ENCODE measurements around the gene KRTAP2-1.
"Not testable (repeated sequence)": the region's sequence is repeated elsewhere in the genome, so short reads cannot be mapped to it uniquely, and the experiment has no call there.

Gene KRTAP2-1

DNA sequence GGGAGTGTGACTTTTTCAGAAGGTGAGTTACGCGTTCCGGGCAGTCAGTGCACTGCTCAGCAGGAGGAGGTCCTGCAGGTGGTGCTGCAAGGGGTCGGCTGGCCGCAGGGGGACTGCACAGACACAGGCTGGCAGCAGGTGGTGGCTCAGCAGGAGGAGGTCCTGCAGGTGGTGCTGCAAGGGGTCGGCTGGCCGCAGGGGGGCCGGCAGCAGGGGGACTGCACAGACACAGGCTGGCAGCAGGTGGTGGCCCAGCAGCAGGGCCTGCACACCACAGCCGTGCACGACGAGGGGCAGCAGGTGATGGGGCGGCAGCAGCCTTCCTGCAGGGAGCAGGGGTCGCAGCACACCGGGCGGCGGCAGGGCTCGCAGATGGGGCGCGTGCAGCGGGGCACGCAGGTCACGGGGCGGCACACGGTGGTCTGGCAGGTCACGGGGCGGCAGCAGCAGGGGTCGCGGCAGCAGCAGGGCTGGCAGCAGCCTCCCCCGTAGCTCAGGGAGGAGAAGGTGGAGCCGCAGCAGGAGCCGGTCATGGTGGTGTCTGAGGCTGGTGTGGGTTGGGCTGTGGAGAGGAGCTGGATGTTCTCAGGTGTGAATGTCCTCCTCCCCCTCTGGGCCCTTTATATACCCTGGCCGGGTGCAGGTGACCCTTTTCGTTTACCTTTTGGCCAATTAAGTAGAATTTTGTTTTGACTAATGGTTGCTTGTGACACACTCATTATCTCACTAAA is at the start of gene KRTAP2-1:
KRTAP2-1 (minus strand) TSS at position 582 of the 731 bp plus-strand sequence; CDS start at position 533, 49 bp downstream.
- H3K36me3 ChIP-seq (ENCODE audit: control insufficient read depth in 2 of 2, insufficient read depth in 1 of 2, low read length in 2 of 2); H3K4me3 ChIP-seq (ENCODE audit: low read depth, low read length); H3K9me3 ChIP-seq (ENCODE audit: control insufficient read depth, insufficient read depth, low read depth, low read length); H3K4me1 ChIP-seq (ENCODE audit: control insufficient read depth, insufficient read depth, low read length); CTCF ChIA-PET; POLR2A ChIA-PET; H3K27ac ChIP-seq (ENCODE audit: extremely low read depth, low read depth, low read length): not testable (repeated sequence)
- TF ChIP-seq GLIS1 (tag by site-specific recombination; IDR thresholded peaks at IDR 0.05) (peak; percentile 79), ZIC2 (tag by site-specific recombination; IDR thresholded peaks at IDR 0.05) (peak; percentile 94)

GRCh38 chr17:41096055-41096454 is 48.9 kb upstream of the KRTAP2-1 start:
- Histone ChIP-seq H3K36me3 (ENCODE audit: control insufficient read depth in 2 of 2, insufficient read depth in 1 of 2, low read length in 2 of 2) (no peaks in the 10 kb centered on the region), H3K27ac (ENCODE audit: extremely low read depth, low read depth, low read length) (no peak overlapping the region), H3K4me1 (ENCODE audit: control insufficient read depth, insufficient read depth, low read length) (no peaks in the 10 kb centered on the region), H3K4me3 (ENCODE audit: low read depth, low read length) (no peak overlapping the region), H3K9me3 (ENCODE audit: control insufficient read depth, insufficient read depth, low read depth, low read length) (no peaks in the 10 kb centered on the region)
- TF ChIP-seq ZNF473 (tag by site-specific recombination; IDR thresholded peaks at IDR 0.05) (no peak), ZNF449 (tag by site-specific recombination; IDR thresholded peaks at IDR 0.05) (no peak), ZNF248 (tag by site-specific recombination; IDR thresholded peaks at IDR 0.05) (no peak), ZNF37A (tag by site-specific recombination; IDR thresholded peaks at IDR 0.05) (no peak), ZNF658 (tag by site-specific recombination; IDR thresholded peaks at IDR 0.05) (no peak), SP3 (tag by site-specific recombination; IDR thresholded peaks at IDR 0.05) (no peak), HOXD13 (CRISPR knock-in tag; IDR thresholded peaks at IDR 0.05; ENCODE audit: borderline replicate concordance) (no peak), ZBTB49 (tag by site-specific recombination; IDR thresholded peaks at IDR 0.05; ENCODE audit: low read depth) (no peak), ZXDB (tag by site-specific recombination; IDR thresholded peaks at IDR 0.05) (no peak), ZNF777 (tag by site-specific recombination; IDR thresholded peaks at IDR 0.05; ENCODE audit: borderline replicate concordance) (no peak), MYNN (tag by site-specific recombination; IDR thresholded peaks at IDR 0.05; ENCODE audit: borderline replicate concordance) (no peak), ZNF274 (IDR thresholded peaks at IDR 0.05; ENCODE audit: low read length) (no peak), ZNF274 (tag by site-specific recombination; IDR thresholded peaks at IDR 0.05; ENCODE audit: borderline replicate concordance) (no peak), FEZF1 (tag by site-specific recombination; IDR thresholded peaks at IDR 0.05) (no peak), ZNF768 (tag by site-specific recombination; IDR thresholded peaks at IDR 0.05) (no peak), ZNF202 (tag by site-specific recombination; IDR thresholded peaks at IDR 0.05; ENCODE audit: borderline replicate concordance) (no peak), ZNF121 (tag by site-specific recombination; IDR thresholded peaks at IDR 0.05) (no peak)
- TF ChIP-seq, protein P1, sequence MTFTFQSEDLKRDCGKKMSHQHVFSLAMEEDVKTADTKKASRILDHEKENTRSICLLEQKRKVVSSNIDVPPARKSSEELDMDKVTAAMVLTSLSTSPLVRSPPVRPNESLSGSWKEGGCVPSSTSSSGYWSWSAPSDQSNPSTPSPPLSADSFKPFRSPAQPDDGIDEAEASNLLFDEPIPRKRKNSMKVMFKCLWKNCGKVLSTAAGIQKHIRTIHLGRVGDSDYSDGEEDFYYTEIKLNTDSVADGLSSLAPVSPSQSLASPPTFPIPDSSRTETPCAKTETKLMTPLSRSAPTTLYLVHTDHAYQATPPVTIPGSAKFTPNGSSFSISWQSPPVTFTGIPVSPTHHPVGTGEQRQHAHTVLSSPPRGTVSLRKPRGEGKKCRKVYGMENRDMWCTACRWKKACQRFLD (tag by site-specific recombination; IDR thresholded peaks at IDR 0.05) = no peak
- POLR2A ChIA-PET = no interaction called here
- CTCF ChIA-PET = interaction anchor here (0.8 kb wide), 1 partner anchor 483 kb away, joined by 3 read pairs; no protein-coding TSS in a partner anchor

GRCh38 chr17:41088760-41089352 is 41.7 kb upstream of the KRTAP2-1 start:
- H3K27ac ChIP-seq (ENCODE audit: extremely low read depth, low read depth, low read length); H3K9me3 ChIP-seq (ENCODE audit: control insufficient read depth, insufficient read depth, low read depth, low read length); H3K4me1 ChIP-seq (ENCODE audit: control insufficient read depth, insufficient read depth, low read length); H3K4me3 ChIP-seq (ENCODE audit: low read depth, low read length); POLR2A ChIA-PET; H3K36me3 ChIP-seq (ENCODE audit: control insufficient read depth in 2 of 2, insufficient read depth in 1 of 2, low read length in 2 of 2); CTCF ChIA-PET: not testable (repeated sequence)

GRCh38 chr17:41084100-41084856 is 37.2 kb upstream of the KRTAP2-1 start, which contains the start of gene KRTAP4-7:
Gene KRTAP4-7, plus strand, starts transcription at chr17:41084150. Its CDS starts 57 bp downstream, at chr17:41084207.
- H3K4me1 ChIP-seq (ENCODE audit: control insufficient read depth, insufficient read depth, low read length); POLR2A ChIA-PET; H3K27ac ChIP-seq (ENCODE audit: extremely low read depth, low read depth, low read length); H3K36me3 ChIP-seq (ENCODE audit: control insufficient read depth in 2 of 2, insufficient read depth in 1 of 2, low read length in 2 of 2); H3K4me3 ChIP-seq (ENCODE audit: low read depth, low read length); CTCF ChIA-PET; H3K9me3 ChIP-seq (ENCODE audit: control insufficient read depth, insufficient read depth, low read depth, low read length): not testable (repeated sequence)
